CD14-positive monocyte (primary cell): Measurements from ENCODE around the gene KCNA10. TPM values are rescaled to one million over a fixed set of nuclear protein-coding genes. Genes with fewer than 3 reads are reported as not detected.

Source experiments
- DNase-seq, 3 donors: peaks; one replicate each; pipeline ENCODE4 v3.0.0-alpha.2; 2011 to 2022
- H2AFZ ChIP-seq: 2 replicates; pipeline ENCODE4 v1.6.0; 2012; ENCODE audit warnings: mild to moderate bottlenecking, low read depth, low read length, inconsistent platforms; ENCODE audit not compliant: insufficient read depth, poor library complexity, severe bottlenecking
- H3K27ac ChIP-seq, 2 donors: 1 replicate in 1 of 2; 2 replicates in 1 of 2; pipeline ENCODE4 v1.5.1; 2012 to 2013; ENCODE audit warnings: low read length in 2 of 2, control low read depth in 1 of 2, inconsistent platforms in 1 of 2, low read depth in 1 of 2, mild to moderate bottlenecking in 1 of 2
- H3K27me3 ChIP-seq, 2 donors: one replicate each; pipeline versions ENCODE4 v1.6.0 to v1.6.1; 2011 to 2013; ENCODE audit warnings: low read length in 2 of 2; ENCODE audit not compliant: control insufficient read depth in 2 of 2, insufficient read depth in 2 of 2
- H3K36me3 ChIP-seq, 2 donors: replicated peaks in 1 of 2; 1 replicate in 1 of 2; 2 replicates in 1 of 2; pipeline versions ENCODE4 v1.5.1 to v1.6.1; 2012 to 2013; ENCODE audit warnings: low read length in 2 of 2, control low read depth in 1 of 2, inconsistent platforms in 1 of 2, mild to moderate bottlenecking in 1 of 2; ENCODE audit not compliant: insufficient read depth in 2 of 2, control insufficient read depth in 1 of 2
- H3K4me1 ChIP-seq, 2 donors: 1 replicate in 1 of 2; 2 replicates in 1 of 2; pipeline versions ENCODE4 v1.5.1 to v1.6.1; 2012 to 2013; ENCODE audit warnings: low read length in 2 of 2, control low read depth in 1 of 2, inconsistent platforms in 1 of 2, mild to moderate bottlenecking in 1 of 2, moderate library complexity in 1 of 2; ENCODE audit not compliant: insufficient read depth in 2 of 2, control insufficient read depth in 1 of 2
- H3K4me2 ChIP-seq: replicated peaks from 2 replicates; pipeline ENCODE3; 2012; ENCODE audit warnings: low read length, moderate library complexity, mild to moderate bottlenecking; ENCODE audit not compliant: poor library complexity, severe bottlenecking; ENCODE audit errors: extremely low read depth
- H3K4me3 ChIP-seq, 3 experiments: fragments of 200-600 bp in 1 of 3; sonication (generic) in 1 of 3; replicated peaks in 1 of 3; 1 replicate in 2 of 3; 2 replicates in 1 of 3; pipeline ENCODE4 v1.5.1; 2011 to 2013; ENCODE audit warnings: low read length in 3 of 3, mild to moderate bottlenecking in 3 of 3, control low read depth in 2 of 3, low read depth in 2 of 3, inconsistent platforms in 1 of 3, moderate library complexity in 1 of 3
- H3K79me2 ChIP-seq: 2 replicates; pipeline ENCODE4 v1.6.0; 2012; ENCODE audit warnings: mild to moderate bottlenecking, control low read depth, inconsistent platforms, low read length, moderate library complexity; ENCODE audit not compliant: insufficient read depth
- H3K9ac ChIP-seq: 2 replicates; pipeline ENCODE4 v1.6.0; 2017; ENCODE audit warnings: low read length, mild to moderate bottlenecking; ENCODE audit not compliant: insufficient read depth, poor library complexity, severe bottlenecking
- H3K9me3 ChIP-seq, 2 donors: replicated peaks in 1 of 2; 1 replicate in 1 of 2; 2 replicates in 1 of 2; pipeline versions ENCODE4 v1.5.1 to v1.6.1; 2012 to 2013; ENCODE audit warnings: low read length in 2 of 2, control low read depth in 1 of 2; ENCODE audit not compliant: control insufficient read depth in 1 of 2, insufficient read depth in 1 of 2
- H4K20me1 ChIP-seq: 2 replicates; pipeline ENCODE4 v1.6.0; 2012; ENCODE audit warnings: mild to moderate bottlenecking, low read length, control low read depth, moderate library complexity; ENCODE audit not compliant: insufficient read depth
- H3K27ac Mint-ChIP-seq, 7 donors: one replicate each; pipeline ENCODE4 v1.8.0; 2020; ENCODE audit warnings: mild to moderate bottlenecking in 7 of 7, mixed read lengths in 7 of 7, moderate library complexity in 6 of 7, inconsistent platforms in 2 of 7
- H3K27me3 Mint-ChIP-seq, 3 donors: one replicate each; pipeline ENCODE4 v1.8.0; 2021 to 2022; ENCODE audit warnings: low read depth in 3 of 3, mild to moderate bottlenecking in 3 of 3, mixed read lengths in 3 of 3, moderate library complexity in 3 of 3, inconsistent platforms in 1 of 3
- H3K36me3 Mint-ChIP-seq, 2 donors: one replicate each; pipeline ENCODE4 v1.8.0; 2020; ENCODE audit warnings: mixed read lengths in 2 of 2, inconsistent platforms in 1 of 2, mild to moderate bottlenecking in 1 of 2
- H3K4me1 Mint-ChIP-seq: one replicate; pipeline ENCODE4 v1.8.0; 2020; ENCODE audit warnings: mild to moderate bottlenecking, mixed read lengths
- H3K4me3 Mint-ChIP-seq, 2 donors: one replicate each; pipeline ENCODE4 v1.8.0; 2020; ENCODE audit warnings: mild to moderate bottlenecking in 2 of 2, mixed read lengths in 2 of 2, moderate library complexity in 1 of 2
- H3K9me3 Mint-ChIP-seq, 7 donors: one replicate each; pipeline ENCODE4 v1.8.0; 2020 to 2022; ENCODE audit warnings: mixed read lengths in 7 of 7, mild to moderate bottlenecking in 6 of 7, moderate library complexity in 6 of 7, inconsistent platforms in 2 of 7
- WGBS: methylation state at CpG from one replicate; pipeline ENCODE4 v1.1.5; 2013; ENCODE audit warnings: missing lambda C conversion rate; ENCODE audit not compliant: insufficient coverage; 5-methylcytosine and 5-hydroxymethylcytosine counted together
- intact Hi-C, 2 donors: fragments of 100-400 bp; cut with micrococcal nuclease; formaldehyde crosslinking; loops; one replicate each; pipeline versions ENCODE4 v1.15.0 to v1.15.1; 2023
- polyA plus RNA-seq, 3 donors: library from polyadenylated mRNA; depleted of rRNA in 1 of 3; unstranded in 2 of 3; stranded (reverse) in 1 of 3; fragments of 300-500 nt in 2 of 3; fragments of >200 nt in 1 of 3; fragmentation: Illumina TruSeq in 2 of 3; gene quantifications; 1 replicate in 2 of 3; 2 replicates in 1 of 3; pipeline ENCODE4 v1.2.3, GENCODE V29; 2012 to 2021
- TF ChIP-seq, protein P1 (sequence below): fragments of 200-600 bp; IDR thresholded peaks from one replicate; pipeline ENCODE4 v1.8.0; 2022; ENCODE audit warnings: antibody characterized with exemption, mild to moderate bottlenecking

KCNA10 gene
- polyA plus RNA-seq, 3 donors: not detected

DNA sequence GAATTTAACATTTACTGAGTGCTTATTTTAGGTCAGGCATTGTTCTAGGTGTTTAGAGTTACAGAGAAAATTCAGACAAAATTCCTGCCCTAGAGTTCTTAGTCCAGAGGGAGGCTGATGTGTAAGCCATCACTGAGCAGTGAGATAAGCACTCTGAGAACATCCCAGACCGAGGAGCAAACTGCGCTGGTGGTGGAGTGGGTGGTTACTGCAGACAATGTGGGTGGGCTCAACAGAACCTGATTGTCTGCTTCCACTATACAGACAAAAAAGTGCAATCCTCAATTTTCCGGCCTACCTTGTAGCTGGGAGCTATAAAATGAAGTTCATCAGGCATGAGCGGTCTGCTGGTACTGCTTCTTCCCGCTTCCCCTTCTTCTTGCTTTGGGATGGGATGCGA is 44.5 kb downstream of the KCNA10 start:
- Histone ChIP-seq H3K9ac (no peak overlapping the region), H3K27me3 (no peaks in the 10 kb centered on the region), H3K4me3 (no peak overlapping the region), H3K36me3 (no peaks in the 10 kb centered on the region), H3K9me3 (no peaks in the 10 kb centered on the region), H3K79me2 (no peaks in the 10 kb centered on the region), H4K20me1 (no peaks in the 10 kb centered on the region), H3K4me2 (no peak overlapping the region), H2AFZ (no peak overlapping the region), H3K4me1 (no peaks in the 10 kb centered on the region), H3K27ac (no peak overlapping the region)
- Mint-ChIP-seq H3K36me3 (no peaks in the 10 kb centered on the region), H3K9me3 (peaks cover 0 to 3% (median 0%) of the 10 kb centered on the region in 7 donors), H3K27ac (no peak overlapping the region), H3K27me3 (peaks cover 0 to 8% (median 5%) of the 10 kb centered on the region in 3 donors), H3K4me1 (no peaks in the 10 kb centered on the region), H3K4me3 (no peak overlapping the region)
- TF ChIP-seq, protein P1, sequence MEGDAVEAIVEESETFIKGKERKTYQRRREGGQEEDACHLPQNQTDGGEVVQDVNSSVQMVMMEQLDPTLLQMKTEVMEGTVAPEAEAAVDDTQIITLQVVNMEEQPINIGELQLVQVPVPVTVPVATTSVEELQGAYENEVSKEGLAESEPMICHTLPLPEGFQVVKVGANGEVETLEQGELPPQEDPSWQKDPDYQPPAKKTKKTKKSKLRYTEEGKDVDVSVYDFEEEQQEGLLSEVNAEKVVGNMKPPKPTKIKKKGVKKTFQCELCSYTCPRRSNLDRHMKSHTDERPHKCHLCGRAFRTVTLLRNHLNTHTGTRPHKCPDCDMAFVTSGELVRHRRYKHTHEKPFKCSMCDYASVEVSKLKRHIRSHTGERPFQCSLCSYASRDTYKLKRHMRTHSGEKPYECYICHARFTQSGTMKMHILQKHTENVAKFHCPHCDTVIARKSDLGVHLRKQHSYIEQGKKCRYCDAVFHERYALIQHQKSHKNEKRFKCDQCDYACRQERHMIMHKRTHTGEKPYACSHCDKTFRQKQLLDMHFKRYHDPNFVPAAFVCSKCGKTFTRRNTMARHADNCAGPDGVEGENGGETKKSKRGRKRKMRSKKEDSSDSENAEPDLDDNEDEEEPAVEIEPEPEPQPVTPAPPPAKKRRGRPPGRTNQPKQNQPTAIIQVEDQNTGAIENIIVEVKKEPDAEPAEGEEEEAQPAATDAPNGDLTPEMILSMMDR: no peak
- no peak for DNase-seq
- intact Hi-C loops: no loop called here
- WGBS: 100% methylated on average over 1 of the region's 6 CpGs

DNA sequence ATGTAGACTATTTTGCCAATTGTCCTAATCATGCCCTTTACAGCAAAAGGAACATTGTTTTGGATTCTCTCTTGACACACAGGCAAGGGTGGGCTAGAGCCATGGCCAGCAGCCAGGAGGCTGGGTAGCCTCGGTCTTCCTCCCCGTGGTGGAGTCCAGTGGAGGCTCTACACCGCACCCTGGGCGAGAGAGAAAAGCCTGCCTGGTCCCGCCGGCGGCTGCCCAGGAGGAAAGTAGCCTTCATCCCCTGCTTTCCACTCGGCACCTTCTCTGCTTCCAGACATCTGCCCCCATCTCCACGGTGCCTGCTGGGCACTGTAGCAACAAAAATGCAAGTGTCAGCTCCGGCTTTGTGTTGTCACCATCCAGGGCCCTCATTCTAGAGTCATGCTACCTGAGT is 46.4 kb downstream of the KCNA10 start:
- no peak for DNase-seq
- 100% methylated on average over 9 of the region's 10 CpGs for WGBS
- Mint-ChIP-seq H3K4me3 (no peak overlapping the region), H3K4me1 (no peaks in the 10 kb centered on the region), H3K27me3 (peaks cover 0 to 6% (median 5%) of the 10 kb centered on the region in 3 donors), H3K36me3 (no peaks in the 10 kb centered on the region), H3K27ac (no peak overlapping the region), H3K9me3 (peaks cover 0 to 3% (median 0%) of the 10 kb centered on the region in 7 donors)
- no peaks in the 10 kb centered on the region for H3K9me3 ChIP-seq
- no peak overlapping the region for H3K4me3 ChIP-seq
- no peaks in the 10 kb centered on the region for H3K27me3 ChIP-seq
- TF ChIP-seq, protein P1: no peak
- no peaks in the 10 kb centered on the region for H4K20me1 ChIP-seq
- no peaks in the 10 kb centered on the region for H3K4me1 ChIP-seq
- H3K79me2 ChIP-seq: no peaks in the 10 kb centered on the region
- no peak overlapping the region for H3K9ac ChIP-seq
- no peaks in the 10 kb centered on the region for H3K36me3 ChIP-seq
- intact Hi-C loops: no loop called here
- no peak overlapping the region for H3K4me2 ChIP-seq
- no peak overlapping the region for H3K27ac ChIP-seq
- H2AFZ ChIP-seq: no peak overlapping the region
